Measurements from ENCODE around the gene RAI1. TPM values are rescaled to one million over a fixed set of nuclear protein-coding genes. Genes with fewer than 3 reads are reported as not detected.
"Not testable (repeated sequence)": the region's sequence is repeated elsewhere in the genome, so short reads cannot be mapped to it uniquely, and the experiment has no call there.

Gene RAI1
- total RNA-seq, 2 donors from 2014 or later: 25.6 to 36.5 TPM

DNA sequence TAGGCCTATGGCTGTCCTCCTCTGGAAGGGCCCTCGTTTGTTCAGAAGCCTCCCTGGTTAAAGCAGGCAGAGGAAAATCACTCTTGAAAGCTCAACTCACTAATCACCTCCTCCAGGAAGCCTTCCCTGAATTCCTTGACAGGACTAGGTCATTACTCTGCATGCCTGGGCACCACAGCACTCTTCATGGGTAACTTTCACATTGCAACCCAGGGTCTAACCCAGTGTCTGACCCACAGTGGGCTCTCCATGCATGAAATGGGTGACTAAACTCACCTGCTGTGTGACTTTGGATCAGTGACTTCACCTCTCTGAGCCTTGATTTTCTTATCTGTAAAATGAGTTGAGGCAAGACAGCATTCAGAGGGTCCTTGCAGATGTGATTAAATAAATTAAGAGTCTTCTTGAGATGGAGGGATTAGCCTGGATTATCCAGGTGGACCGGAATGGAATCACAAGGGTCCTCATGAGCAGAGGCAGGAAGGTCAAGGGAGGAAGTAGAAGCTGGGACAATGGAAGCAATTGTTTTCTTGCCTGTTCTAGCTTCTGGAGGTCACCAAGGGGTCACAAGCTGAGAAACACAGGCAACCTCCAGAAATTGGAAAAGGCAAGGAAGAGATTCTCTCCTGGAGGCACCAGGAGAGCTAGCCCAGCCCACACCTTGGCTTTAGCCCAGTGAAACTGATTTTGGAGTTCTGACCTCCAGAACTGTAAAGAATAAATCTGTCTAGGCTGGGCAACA is 3.8 kb upstream of the RAI1 start:
- no peak for DNase-seq (ENCODE audit: low spot score)
- intact Hi-C loops (cut with DNase I): loop anchor here in 1 of 2 donors (5.0 kb wide), 1 partner anchor 360 kb away; the partner anchor contains the start of genes ATPAF2 and GID4

DNA sequence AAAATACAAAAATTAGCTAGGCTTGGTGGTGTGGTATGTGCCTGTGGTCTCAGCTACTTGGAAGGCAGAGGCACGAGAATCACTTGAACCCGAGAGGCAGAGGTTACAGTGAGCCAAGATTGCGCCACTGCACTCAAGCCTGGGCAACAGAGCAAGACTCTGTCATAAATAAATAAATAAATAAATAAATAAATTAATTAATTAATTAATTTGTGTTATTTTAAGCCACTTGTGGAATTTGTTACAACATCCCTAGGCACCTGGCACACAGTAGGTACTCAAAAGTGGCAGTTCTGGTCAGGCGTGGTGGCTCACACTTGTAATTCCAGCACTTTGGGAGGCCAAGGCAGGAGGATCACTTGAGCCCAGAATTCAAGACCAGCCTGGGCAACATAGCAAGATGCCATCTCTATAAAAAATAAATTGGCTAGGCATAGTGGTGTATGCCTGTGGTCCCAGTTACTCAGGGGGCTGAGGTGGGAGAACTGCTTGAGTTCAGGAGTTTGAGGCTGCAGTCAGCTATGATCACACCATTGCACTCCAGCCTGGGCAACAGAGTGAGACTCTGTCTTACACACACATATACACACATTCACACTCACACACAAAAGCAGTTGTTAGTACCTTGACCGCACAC is 3.1 kb upstream of the RAI1 start:
- DNase-seq (ENCODE audit: low spot score): not testable (repeated sequence)
- intact Hi-C loops (cut with DNase I): loop anchor here in 1 of 2 donors (5.0 kb wide), 1 partner anchor 359 kb away; the partner anchor contains the start of genes ATPAF2 and GID4

DNA sequence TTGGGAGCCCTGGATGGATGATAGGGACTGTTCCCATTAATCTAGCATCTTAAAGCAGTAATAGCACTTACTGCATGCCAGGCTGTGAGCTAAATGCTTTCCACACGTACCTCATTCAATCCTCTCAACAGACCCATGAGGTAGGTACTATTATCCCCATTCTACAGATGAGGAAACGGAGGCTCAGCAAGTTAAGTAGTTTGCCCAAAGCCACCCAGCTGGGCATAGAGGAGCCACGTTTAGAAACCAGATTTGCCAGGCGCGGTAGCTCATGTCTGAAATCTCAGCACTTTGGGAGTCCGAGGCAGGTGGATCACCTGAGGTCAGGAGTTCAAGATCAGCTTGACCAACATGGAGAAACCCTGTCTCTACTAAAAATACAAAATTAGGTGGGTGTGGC is 2.0 kb upstream of the RAI1 start:
- DNase-seq (ENCODE audit: low spot score): no peak
- intact Hi-C loops (cut with DNase I): loop anchor here in 1 of 2 donors (5.0 kb wide), 1 partner anchor 358 kb away; the partner anchor contains the start of genes ATPAF2 and GID4

DNA sequence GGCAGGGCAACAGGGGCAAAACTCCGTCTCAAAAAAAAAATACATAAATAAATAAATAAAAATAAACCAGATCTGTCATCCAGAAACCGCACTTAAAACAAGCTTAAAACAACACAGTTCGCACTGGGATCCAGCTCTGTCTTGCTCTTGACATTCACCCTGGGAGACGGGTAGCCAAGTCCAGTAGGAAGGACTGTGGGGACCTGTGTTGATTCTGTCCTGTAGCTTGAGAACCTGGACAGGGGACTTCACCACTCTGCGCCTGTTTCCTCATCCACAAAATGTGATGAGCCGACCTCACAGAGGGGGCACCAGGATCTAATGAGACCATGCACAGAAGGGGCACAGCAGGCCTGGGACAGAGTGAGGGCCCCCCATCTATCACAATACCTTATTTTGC is 1.5 kb upstream of the RAI1 start:
- no peak for DNase-seq (ENCODE audit: low spot score)
- intact Hi-C loops (cut with DNase I): loop anchor here (2.0 to 10.0 kb wide), 7 partner anchors 43 to 358 kb away; partner anchors contain the start of genes ATPAF2 (in 2 of the 2) and GID4 (in 2 of the 2)

DNA sequence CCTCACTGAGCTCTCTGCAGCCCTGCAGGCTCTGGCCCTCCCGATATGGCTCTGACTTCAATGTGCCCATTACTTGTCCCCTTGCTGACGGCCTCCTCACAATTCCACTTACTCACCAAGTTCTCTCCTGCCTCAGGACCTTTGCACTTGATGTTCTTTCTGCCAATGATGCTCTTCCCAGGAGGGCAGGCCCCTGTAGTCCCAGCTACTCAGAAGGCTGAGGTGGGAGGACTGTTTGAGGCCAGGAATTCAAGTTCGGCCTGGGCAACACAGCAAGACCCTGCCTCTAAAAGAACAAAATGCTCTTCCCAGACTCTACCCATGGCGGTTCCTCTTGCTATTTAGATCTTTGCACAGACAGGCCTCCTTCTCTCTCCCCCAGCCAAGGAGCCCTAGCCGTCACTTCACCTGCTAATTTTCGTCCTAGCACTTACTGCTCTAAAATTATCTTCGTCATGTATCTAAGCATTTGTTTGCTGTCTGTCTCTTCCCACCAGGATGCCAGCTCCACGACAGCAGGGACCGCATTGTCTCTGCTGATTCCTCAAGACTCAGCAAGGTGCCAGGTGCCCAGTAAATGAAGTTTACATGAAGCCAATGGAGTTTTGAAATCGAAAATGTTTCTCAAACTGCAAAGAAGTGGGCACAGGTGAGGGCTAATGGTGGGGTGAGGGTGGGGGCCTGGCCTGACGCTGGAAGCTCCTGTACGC is 626 bp upstream of the RAI1 start:
- no peak for DNase-seq (ENCODE audit: low spot score)
- intact Hi-C loops (cut with DNase I): loop anchor here (2.0 to 10.0 kb wide), 6 partner anchors 42 to 354 kb away; partner anchors contain the start of genes ATPAF2 (in 1 of the 2) and GID4 (in 1 of the 2)

DNA sequence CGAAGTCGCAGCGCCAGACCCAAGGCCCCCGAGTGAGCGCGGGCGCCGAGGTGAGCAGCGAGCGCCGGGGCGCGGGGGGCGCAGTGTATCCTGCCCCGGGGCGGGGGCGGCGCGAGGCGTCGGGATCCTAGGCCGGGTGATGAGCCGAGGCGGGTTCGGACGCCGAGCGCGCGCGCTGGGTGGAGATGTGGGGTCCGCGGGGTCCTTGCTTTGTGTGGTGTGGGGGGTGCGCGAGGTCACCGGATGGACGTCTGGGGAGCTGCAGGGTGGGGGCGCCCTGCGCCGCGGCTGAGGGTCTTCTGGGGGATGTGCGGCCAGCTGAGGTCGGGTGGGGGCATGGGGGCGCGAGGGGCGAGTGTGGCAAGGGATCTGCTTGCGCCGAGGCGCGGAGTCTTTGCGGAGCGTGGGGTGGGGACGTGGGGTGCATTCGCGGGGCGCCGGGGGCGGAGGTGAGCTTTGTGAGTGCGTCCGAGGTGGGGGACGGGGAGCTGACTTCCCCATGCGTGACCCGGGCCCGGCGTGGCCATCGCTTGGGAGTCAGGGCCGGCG is 560 bp downstream of the RAI1 start:
- intact Hi-C loops (cut with DNase I): loop anchor here (2.0 to 10.0 kb wide), 6 partner anchors 40 to 353 kb away; partner anchors contain the start of genes ATPAF2 (in 1 of the 2) and GID4 (in 1 of the 2)
- no peak for DNase-seq (ENCODE audit: low spot score)

DNA sequence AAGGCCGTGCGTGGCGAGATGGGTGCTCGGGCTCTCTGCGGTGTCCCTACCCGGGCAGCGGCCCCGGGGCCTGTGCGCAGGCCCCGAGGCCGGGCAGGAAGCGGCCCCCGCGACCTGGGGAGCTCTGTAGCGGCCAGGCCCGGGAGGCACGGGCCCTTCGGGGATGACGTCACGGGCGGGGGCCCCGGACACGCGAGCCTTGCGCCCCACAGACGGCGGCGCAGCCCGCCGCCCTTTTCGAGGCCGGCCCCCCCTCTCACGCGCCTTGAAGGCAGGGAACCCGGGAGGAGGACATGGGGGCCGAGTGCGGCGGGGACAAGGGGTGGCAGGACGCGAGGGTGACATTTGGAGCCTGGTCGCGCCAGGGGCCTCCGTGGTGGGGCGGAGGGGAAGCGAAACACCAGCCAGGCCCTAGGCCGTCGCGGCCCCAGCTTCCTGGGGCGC is 1.1 kb downstream of the RAI1 start:
- peak; percentile 86 for DNase-seq (ENCODE audit: low spot score)
- intact Hi-C loops (cut with DNase I): loop anchor here (5.0 to 10.0 kb wide), 5 partner anchors 40 to 352 kb away; partner anchors contain the start of genes ATPAF2 (in 1 of the 2) and GID4 (in 1 of the 2)

DNA sequence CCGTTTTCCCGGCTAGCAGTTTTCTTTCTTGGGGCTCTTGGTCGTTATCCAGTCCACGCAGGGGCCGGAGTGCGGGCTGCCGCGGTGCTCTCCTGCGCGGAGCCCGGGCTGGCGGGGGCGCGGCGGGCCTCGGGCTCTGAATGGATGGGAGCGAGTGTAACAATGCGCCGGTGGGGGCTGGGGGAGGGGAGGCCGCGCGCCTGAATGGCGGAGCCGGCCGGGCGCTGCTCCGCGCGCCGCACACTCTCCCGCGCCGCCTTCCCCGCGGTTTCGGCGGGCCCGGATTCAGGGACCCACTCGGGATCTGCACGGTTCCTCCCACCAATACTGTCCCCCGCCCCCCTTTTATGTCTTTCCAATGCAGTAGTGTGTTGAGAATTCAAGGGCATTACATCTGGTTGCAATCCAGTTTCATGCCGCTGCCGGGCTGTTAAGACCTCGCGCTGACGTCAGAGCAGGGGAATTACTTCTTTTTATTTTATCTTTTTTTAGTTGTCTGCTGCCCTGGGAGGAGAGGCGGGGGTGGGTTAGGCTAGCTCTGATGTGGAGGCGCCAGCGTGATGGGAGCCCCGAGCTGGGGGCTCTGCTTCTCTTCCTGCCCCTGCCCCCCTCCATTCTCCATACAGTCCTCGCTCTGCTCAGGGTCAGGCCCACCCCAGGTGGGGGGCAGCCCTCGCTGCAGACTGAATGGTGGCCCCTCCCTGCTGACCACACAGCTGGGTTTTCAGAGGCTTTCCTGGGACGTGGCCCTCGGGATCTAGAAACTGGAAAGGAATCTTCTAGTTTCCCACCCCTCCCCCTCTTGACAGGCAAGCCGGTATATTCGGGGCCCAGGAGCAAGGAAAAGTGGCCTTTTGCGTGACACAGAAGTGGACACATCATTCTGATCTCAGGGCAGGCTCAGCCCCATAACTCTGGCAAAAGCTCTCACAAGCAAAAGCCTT is 1.8 kb downstream of the RAI1 start:
- DNase-seq (ENCODE audit: low spot score): peak; percentile 89
- intact Hi-C loops (cut with DNase I): loop anchor here (5.0 to 10.0 kb wide), 5 partner anchors 39 to 352 kb away; partner anchors contain the start of genes ATPAF2 (in 1 of the 2) and GID4 (in 1 of the 2)

DNA sequence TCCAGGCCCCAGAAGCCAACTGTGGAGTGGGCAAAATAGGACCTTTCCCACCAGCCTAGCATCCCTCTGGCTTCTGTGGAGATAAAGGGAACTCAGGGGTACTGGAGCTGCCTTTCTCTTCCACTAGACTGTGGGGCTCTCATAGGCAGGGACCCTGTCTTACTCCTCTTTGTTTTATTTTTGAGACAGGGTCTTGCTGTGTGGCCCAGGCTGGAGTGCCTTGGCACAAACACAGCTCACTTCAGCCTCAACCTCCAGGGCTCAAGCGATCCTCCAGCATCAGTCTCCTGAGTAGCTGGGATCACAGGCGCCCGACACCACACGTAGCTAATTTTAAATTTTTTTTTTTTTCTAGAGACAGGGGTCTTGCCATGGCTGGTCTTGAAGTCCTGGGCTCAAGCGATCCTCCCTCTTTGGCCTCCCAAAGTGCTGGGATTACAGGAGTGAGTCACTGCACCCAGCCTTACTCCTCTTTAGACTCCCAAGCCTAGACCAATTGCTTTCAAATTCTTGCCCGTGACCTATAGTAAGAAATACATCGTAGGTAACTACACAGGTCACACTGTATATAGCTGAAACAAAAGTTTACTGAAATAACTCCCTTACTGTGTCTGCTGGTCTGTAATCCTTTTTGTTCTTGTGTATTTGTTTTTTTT is 2.6 kb downstream of the RAI1 start:
- intact Hi-C loops (cut with DNase I): loop anchor here (5.0 to 10.0 kb wide), 5 partner anchors 38 to 351 kb away; partner anchors contain the start of genes ATPAF2 (in 1 of the 2) and GID4 (in 1 of the 2)
- no peak for DNase-seq (ENCODE audit: low spot score)

DNA sequence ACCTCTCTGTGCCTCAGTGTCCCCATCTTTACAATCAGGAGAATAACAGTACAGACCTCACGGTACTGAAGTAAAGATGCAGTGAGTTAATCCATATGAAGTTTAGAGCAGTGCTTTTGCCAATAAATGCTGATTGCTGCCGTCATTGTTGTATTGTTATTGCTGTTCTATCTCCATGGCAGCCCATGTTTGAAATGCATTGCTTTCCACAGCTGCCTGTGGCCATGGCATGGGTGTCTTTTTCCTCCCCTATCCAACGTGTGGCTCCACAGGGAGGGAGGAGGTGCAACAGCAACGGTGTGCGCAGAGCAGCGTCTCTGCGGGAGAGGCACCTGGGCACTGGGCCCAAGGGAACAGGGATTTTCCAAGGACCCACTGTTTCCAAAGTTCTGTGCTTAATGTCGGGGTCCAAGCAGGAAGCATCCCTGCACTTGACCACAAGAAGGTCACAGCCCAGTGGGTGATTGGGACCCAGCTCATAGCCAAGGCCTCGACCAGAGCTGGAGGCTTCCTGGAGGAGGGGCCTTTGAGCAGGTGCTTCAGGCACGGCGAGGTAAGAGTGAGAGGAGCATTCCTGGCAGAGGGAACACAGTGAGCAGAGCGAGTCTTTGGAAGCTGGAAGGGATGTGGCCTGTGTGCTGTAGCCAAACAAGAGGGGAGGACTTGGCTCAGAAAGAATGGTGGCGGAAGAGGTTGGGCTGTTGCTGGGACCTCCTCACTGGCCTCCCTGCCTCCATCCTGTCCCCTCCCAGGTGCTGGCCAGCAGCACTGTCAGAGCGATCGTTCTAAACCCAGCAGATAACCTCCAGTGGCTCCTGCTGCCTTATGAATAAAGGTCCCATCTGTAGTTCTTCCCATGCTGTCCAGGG is 3.9 kb downstream of the RAI1 start:
- intact Hi-C loops (cut with DNase I): loop anchor here (5.0 to 10.0 kb wide), 7 partner anchors 37 to 350 kb away; partner anchors contain the start of genes ATPAF2 (in 1 of the 2) and GID4 (in 1 of the 2)
- no peak for DNase-seq (ENCODE audit: low spot score)

DNA sequence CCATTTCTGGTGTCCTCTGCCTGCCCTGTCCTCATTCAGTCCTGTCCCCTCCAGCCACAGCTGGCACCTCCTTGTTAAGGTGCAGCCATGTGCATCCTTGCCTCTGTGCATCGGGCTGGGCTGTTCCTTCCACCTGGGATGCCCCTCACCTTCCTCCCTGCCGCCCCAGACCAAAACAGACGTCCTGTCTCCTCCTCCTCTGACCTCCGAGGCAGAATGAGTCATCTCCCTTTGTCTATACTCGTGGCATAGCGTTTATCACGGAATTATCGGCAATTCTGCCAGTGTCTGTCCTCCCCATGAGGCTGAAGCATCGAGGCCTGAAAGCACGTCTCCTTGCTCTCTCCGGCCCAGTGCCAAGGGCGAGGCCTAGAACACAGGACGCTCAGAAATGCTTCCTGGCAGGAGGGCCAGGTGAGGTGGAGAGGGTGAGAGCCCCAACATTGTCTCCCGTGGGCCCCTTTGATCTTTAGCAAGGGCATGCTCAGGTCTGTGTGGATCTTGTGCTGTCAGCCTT is 4.6 kb downstream of the RAI1 start:
- intact Hi-C loops (cut with DNase I): loop anchor here (5.0 to 10.0 kb wide), 4 partner anchors 101 to 349 kb away; partner anchors contain the start of genes ATPAF2 (in 1 of the 2) and GID4 (in 1 of the 2)
- DNase-seq (ENCODE audit: low spot score): no peak

DNA sequence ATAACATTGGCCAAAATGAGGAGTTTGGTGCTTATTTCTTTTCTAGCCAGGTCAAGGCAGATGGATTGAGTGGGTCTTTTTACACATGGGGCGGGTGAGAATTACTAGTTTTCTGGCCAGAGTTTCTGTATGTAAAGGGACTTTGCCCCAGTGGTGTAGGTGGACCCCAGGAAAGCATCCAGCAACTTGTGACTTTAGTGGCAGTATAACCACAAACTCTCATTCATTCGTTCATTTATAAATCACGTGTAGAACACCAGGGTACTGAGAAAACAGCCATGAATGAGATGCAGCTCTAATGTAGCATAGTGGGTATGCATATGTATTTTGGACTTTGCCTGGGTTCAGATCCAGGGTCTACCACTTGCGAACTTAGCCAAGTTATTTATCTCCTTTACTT is 8.1 kb downstream of the RAI1 start:
- DNase-seq (ENCODE audit: low spot score): no peak
- intact Hi-C loops (cut with DNase I): loop anchor here (5.0 to 10.0 kb wide), 4 partner anchors 98 to 345 kb away; partner anchors contain the start of genes ATPAF2 (in 1 of the 2) and GID4 (in 1 of the 2)

DNA sequence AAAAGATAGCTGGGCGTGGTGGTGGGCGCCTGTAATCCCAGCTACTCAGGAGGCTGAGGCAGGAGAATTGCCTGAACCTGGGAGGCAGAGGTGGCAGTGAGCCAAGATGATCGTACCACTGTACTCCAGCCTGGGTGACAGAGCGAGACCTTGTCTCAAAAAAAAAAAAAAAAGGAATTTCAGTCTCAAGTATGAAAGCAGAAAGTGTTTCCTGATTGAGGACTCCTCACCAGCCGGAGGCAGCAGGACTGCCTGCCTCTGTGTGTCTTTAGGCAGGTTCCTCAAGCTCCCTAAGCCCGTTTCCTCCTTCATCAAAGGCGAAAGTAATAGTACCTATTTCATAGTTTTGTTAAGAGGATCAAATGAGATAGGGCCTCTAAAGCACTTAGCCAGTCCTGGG is 9.0 kb downstream of the RAI1 start:
- intact Hi-C loops (cut with DNase I); DNase-seq (ENCODE audit: low spot score): not testable (repeated sequence)

DNA sequence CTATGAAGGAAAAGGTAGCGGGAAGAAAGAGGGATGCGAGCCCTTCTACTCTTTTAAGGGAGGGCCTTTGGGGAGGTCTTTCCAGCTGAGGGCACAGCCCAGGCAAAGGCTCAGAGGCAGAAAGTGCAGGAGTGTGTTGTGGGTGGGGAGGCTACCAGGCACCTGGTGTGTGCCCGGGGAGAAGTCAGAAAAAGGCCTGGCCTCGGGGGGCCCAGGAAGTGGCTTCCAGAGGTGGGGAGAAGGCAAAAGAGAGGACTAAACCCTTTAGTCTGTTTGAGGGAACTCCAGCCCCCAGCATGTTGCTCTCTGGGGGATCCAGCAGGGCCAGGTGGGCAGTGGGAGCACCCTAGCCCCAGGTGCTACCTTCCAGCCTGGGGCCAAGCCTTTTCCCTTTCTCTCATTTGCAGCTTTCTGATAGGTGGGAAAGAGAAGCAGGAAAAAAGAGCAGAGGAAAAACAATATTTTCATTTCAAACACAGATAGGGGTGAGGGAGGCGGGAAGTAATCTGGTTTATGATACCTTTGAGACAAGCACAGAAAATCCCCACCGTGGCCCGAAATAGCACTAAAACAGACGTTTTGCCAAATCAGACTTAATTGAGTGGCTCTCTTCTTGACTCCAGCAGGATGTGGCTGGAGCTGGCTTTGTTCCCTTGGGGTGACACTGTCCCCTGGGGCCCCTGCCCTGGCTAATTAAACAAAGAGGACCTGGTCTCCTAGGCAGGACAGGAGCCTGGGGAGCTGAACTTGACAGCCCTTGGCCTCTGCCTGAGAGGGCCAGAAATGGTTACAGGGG is 10.4 kb downstream of the RAI1 start:
- intact Hi-C loops (cut with DNase I): no loop called here
- DNase-seq (ENCODE audit: low spot score): no peak

All from posterior vena cava (tissue), 2 donors.